ENCODE data around the gene EFCAB3. TPM values are rescaled to one million over a fixed set of nuclear protein-coding genes. Genes with fewer than 3 reads are reported as not detected.

The EFCAB3 gene
- total RNA-seq, 1 experiment from 2014 or later: not detected

GRCh38 chr17:62351176-62351575 lies 29.2 kb upstream of the EFCAB3 start:
- no peak for TF ChIP-seq EZH2 (IDR thresholded peaks at IDR 0.05; ENCODE audit: low read depth)
- no peak for TF ChIP-seq CTCF (conservative IDR thresholded peaks at IDR 0.05)
- no peaks in the 10 kb centered on the region for H3K36me3 ChIP-seq (ENCODE audit: low read depth)
- H3K9me2 ChIP-seq (ENCODE audit: insufficient read depth): no peaks in the 10 kb centered on the region
- no peaks in the 10 kb centered on the region for H3K9me3 ChIP-seq (ENCODE audit: insufficient read depth, low read depth)
- no peaks in the 10 kb centered on the region for H3K27me3 ChIP-seq (ENCODE audit: insufficient read depth, low read depth)
- POLR2A ChIA-PET (ENCODE audit: unreplicated experiment): no interaction called here
- CTCF ChIA-PET: no interaction called here
- no peaks in the 10 kb centered on the region for H4K20me1 ChIP-seq (ENCODE audit: insufficient read depth)
- no peaks in the 10 kb centered on the region for H3F3A ChIP-seq (ENCODE audit: insufficient read depth, low read depth)
- H3K4me3 ChIP-seq: no peak overlapping the region
- H3K79me2 ChIP-seq (ENCODE audit: low read depth): no peaks in the 10 kb centered on the region
- BruUV-seq (replicated peaks): no TSS peak
- no peak overlapping the region for H3K4me2 ChIP-seq
- no peaks in the 10 kb centered on the region for H3K4me1 ChIP-seq (replicated peaks; ENCODE audit: insufficient read depth)
- no peak overlapping the region for H3K27ac ChIP-seq
- DNase-seq: no peak
- intact Hi-C loops (cut with micrococcal nuclease; ENCODE audit: unreplicated experiment): no loop called here
- H2AFZ ChIP-seq: no peak overlapping the region

GRCh38 chr17:62366191-62366590 lies 14.2 kb upstream of the EFCAB3 start:
- no peaks in the 10 kb centered on the region for H3F3A ChIP-seq (ENCODE audit: insufficient read depth, low read depth)
- no peaks in the 10 kb centered on the region for H4K20me1 ChIP-seq (ENCODE audit: insufficient read depth)
- H3K4me2 ChIP-seq: no peak overlapping the region
- H3K27ac ChIP-seq: no peak overlapping the region
- H3K4me1 ChIP-seq (replicated peaks; ENCODE audit: insufficient read depth): no peaks in the 10 kb centered on the region
- H3K9me2 ChIP-seq (ENCODE audit: insufficient read depth): no peaks in the 10 kb centered on the region
- H3K79me2 ChIP-seq (ENCODE audit: low read depth): no peaks in the 10 kb centered on the region
- intact Hi-C loops (cut with micrococcal nuclease; ENCODE audit: unreplicated experiment): no loop called here
- H3K36me3 ChIP-seq (ENCODE audit: low read depth): no peaks in the 10 kb centered on the region
- no peak for DNase-seq
- no peak overlapping the region for H3K4me3 ChIP-seq
- no peak overlapping the region for H2AFZ ChIP-seq
- BruUV-seq (replicated peaks): no TSS peak
- CTCF ChIA-PET: no interaction called here
- no peak for TF ChIP-seq EZH2 (IDR thresholded peaks at IDR 0.05; ENCODE audit: low read depth)
- no peak for TF ChIP-seq CTCF (conservative IDR thresholded peaks at IDR 0.05)
- H3K27me3 ChIP-seq (ENCODE audit: insufficient read depth, low read depth): peaks cover 14% of the 10 kb centered on the region
- no peaks in the 10 kb centered on the region for H3K9me3 ChIP-seq (ENCODE audit: insufficient read depth, low read depth)
- POLR2A ChIA-PET (ENCODE audit: unreplicated experiment): interaction anchor here (0.6 kb wide), 1 partner anchor 243 kb away, joined by 3 read pairs; no protein-coding TSS in a partner anchor

DNA sequence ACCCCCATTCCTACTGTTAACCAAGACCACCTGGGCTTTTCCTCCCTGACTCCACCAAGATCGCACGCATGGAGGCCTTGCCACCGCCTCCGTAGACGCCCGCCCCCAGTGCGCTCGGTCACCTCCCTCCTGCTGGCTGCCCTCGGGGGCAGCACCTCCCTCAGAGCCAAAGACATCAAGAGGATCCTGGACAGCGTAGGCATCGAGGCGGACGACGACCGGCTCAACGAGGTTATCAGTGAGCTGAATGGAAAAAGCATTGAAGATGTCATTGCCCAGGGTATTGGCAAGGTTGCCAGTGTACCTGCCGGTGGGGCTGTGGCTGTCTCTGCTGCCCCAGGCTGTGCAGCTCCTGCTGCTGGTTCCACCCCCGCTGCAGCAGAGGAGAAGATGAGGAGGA lies 1.2 kb downstream of the EFCAB3 start:
- TF ChIP-seq EZH2 (IDR thresholded peaks at IDR 0.05; ENCODE audit: low read depth) (no peak), CTCF (conservative IDR thresholded peaks at IDR 0.05) (no peak)
- POLR2A ChIA-PET (ENCODE audit: unreplicated experiment): no interaction called here
- Histone ChIP-seq H3K9me2 (ENCODE audit: insufficient read depth) (no peaks in the 10 kb centered on the region), H3K9me3 (ENCODE audit: insufficient read depth, low read depth) (no peaks in the 10 kb centered on the region), H4K20me1 (ENCODE audit: insufficient read depth) (no peaks in the 10 kb centered on the region), H3K4me3 (no peak overlapping the region), H3K36me3 (ENCODE audit: low read depth) (no peaks in the 10 kb centered on the region), H3K4me2 (no peak overlapping the region), H3K27ac (no peak overlapping the region), H3K4me1 (replicated peaks; ENCODE audit: insufficient read depth) (no peaks in the 10 kb centered on the region), H3K79me2 (ENCODE audit: low read depth) (no peaks in the 10 kb centered on the region), H2AFZ (peak overlapping the region; percentile 60; the same call in 1 of the 2 replicates), H3K27me3 (ENCODE audit: insufficient read depth, low read depth) (no peaks in the 10 kb centered on the region), H3F3A (ENCODE audit: insufficient read depth, low read depth) (no peaks in the 10 kb centered on the region)
- no peak for DNase-seq
- intact Hi-C loops (cut with micrococcal nuclease; ENCODE audit: unreplicated experiment): no loop called here
- CTCF ChIA-PET: no interaction called here
- no TSS peak for BruUV-seq (replicated peaks)
